Stimulated activated naive CD8-positive, alpha-beta T cell treated with anti-CD3 and anti-CD28 coated beads, Interleukin-15, Interleukin-2, amounts not matched to agents 100 ng/mL and 50 ng/mL, for 24 hours (primary cell): ENCODE data around the gene GPR141.
A peak's percentile ranks its signal among the peaks of the same experiment; 100 is the strongest.

Source experiments
- H3K27ac Mint-ChIP-seq: one replicate; pipeline ENCODE4 v1.8.0; 2021; ENCODE audit warnings: mild to moderate bottlenecking, mixed read lengths
- H3K27me3 Mint-ChIP-seq: one replicate; pipeline ENCODE4 v1.8.0; 2021; ENCODE audit warnings: mixed read lengths
- H3K36me3 Mint-ChIP-seq: one replicate; pipeline ENCODE4 v1.8.0; 2021; ENCODE audit warnings: low read depth, mixed read lengths
- H3K4me1 Mint-ChIP-seq: one replicate; pipeline ENCODE4 v1.8.0; 2021; ENCODE audit warnings: low read depth, mixed read lengths
- H3K4me3 Mint-ChIP-seq: one replicate; pipeline ENCODE4 v1.8.0; 2021; ENCODE audit warnings: mild to moderate bottlenecking, mixed read lengths
- H3K9me3 Mint-ChIP-seq: one replicate; pipeline ENCODE4 v1.8.0; 2021; ENCODE audit warnings: mixed read lengths

GPR141 gene, protein sequence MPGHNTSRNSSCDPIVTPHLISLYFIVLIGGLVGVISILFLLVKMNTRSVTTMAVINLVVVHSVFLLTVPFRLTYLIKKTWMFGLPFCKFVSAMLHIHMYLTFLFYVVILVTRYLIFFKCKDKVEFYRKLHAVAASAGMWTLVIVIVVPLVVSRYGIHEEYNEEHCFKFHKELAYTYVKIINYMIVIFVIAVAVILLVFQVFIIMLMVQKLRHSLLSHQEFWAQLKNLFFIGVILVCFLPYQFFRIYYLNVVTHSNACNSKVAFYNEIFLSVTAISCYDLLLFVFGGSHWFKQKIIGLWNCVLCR

DNA sequence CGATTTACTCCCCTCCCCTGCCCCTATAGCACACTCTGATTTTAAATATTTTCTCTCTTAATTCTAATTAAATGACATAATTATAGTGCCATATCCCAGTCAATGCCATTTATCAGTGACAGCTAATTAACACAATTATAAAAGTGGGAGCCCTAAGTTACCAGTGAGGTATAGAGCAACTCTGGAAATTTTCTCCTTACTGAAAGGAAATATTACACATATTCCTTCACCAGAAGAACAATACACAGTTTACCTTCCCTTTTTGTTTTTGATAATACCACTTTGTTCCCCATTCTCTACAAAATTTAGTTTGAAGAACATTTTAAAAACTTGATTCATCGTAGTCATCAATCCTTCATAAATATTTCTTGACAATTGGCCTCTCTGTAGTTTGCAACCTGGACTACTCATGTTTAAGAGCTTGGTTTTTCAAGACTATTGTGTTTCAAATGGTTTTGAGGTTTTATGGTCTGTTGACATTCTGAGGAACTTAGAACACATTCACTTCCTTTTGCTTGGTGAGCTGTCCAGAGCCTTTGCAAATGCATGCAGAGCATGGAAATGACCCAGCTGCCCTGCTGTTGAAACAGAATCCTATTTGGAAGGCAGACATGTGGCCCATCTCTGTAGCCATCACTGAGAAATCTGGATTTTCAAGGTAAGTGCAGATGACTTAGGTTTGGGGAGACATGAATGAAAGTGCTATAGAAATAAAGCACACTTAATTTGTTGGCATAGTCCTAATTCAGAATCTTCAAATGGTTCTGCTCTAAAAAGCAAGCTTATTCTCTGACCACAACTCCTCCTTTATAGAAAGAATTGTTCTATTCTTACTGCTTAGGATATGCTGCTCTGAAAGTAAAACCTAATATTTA is at the start of gene GPR141:
TSS of gene GPR141 (plus strand) at position 521 of the 875 bp plus-strand sequence. CDS start 56,628 bp downstream, outside the sequence.
- no peak within 1 kb of the TSS for H3K27ac Mint-ChIP-seq

DNA sequence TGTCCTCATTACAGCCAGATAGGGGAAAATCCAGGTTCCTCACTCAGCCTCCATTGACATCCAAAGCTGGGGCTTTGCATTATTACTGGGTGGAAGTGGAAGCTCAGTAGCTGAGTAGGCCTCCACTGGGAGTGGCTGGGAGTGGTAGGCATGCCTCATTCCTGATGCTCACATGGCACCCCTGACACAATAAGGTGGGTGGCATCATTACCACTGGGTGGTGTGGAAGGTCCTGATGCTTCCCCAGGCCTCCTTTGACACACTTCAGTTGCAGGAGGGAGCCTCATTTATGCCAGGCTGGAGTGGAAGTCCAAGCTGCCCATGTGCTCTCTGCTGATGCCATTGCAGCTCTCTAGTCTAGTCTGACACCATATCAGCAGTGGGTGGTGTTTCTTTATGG is 48.2 kb upstream of the GPR141 start:
- Mint-ChIP-seq H3K4me1 (no peaks in the 10 kb centered on the region), H3K9me3 (peaks cover 7% of the 10 kb centered on the region), H3K4me3 (no peak overlapping the region), H3K36me3 (peaks cover 4% of the 10 kb centered on the region), H3K27ac (no peak overlapping the region), H3K27me3 (peaks cover 27% of the 10 kb centered on the region)

More for the DNA sequence above, at the start of gene GPR141:
- Mint-ChIP-seq H3K9me3 (no peaks in the 10 kb centered on the region), H3K4me1 (peaks cover 6% of the 10 kb centered on the region), H3K27me3 (peaks cover 16% of the 10 kb centered on the region), H3K36me3 (no peaks in the 10 kb centered on the region), H3K4me3 (peak within 1 kb of the TSS; percentile 38)

DNA sequence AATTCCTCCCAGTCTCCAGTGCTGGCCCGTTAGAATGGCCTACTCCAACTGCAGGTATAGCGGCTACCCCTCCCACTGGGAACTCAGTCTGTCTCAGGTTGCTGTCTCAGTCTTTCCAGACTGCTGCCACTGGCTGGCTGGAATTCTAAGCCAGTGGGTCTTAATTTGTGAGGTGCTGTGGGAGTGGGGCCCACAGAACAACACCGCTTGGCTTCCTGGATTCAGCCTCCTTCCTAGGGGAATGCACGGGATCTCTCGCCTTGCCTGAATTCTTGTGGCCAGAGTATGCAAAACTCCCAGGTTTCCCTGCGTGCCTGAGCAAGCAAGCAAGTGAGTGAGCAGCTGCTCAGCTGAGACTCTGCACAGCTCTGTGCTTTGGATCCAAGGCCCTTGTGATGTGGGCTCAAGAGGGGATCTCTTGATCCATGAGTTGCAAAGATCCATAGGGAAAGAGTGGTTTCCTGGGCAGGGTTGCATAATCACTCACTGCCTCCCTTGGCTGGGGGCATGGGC is 41.5 kb upstream of the GPR141 start:
- Mint-ChIP-seq H3K27me3 (peaks cover 25% of the 10 kb centered on the region), H3K36me3 (peaks cover 2% of the 10 kb centered on the region), H3K27ac (no peak overlapping the region), H3K4me3 (no peak overlapping the region), H3K9me3 (peaks cover 3% of the 10 kb centered on the region), H3K4me1 (peaks cover 4% of the 10 kb centered on the region)

DNA sequence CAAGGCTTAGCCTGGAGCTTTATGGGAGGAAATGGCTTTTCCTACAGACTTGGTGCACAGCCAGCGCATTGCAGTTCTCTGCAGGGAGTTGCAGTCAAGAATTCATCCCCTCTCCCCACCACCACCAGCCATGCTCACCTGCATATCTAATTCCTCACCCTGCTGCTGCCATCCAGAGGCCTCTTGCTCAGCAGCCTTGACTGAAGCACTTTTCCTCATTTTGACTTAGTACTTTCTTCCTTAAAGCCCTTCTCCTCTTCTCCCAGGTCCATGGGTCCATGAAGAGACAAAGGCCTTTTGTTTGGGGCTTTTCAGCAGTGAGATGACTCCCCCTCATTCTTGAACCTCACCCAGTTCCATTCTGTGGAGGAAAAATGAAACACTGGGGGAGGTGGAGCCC is 39.7 kb upstream of the GPR141 start:
- Mint-ChIP-seq H3K27me3 (peaks cover 19% of the 10 kb centered on the region), H3K4me1 (peaks cover 4% of the 10 kb centered on the region), H3K27ac (no peak overlapping the region), H3K36me3 (no peaks in the 10 kb centered on the region), H3K9me3 (no peaks in the 10 kb centered on the region), H3K4me3 (no peak overlapping the region)

DNA sequence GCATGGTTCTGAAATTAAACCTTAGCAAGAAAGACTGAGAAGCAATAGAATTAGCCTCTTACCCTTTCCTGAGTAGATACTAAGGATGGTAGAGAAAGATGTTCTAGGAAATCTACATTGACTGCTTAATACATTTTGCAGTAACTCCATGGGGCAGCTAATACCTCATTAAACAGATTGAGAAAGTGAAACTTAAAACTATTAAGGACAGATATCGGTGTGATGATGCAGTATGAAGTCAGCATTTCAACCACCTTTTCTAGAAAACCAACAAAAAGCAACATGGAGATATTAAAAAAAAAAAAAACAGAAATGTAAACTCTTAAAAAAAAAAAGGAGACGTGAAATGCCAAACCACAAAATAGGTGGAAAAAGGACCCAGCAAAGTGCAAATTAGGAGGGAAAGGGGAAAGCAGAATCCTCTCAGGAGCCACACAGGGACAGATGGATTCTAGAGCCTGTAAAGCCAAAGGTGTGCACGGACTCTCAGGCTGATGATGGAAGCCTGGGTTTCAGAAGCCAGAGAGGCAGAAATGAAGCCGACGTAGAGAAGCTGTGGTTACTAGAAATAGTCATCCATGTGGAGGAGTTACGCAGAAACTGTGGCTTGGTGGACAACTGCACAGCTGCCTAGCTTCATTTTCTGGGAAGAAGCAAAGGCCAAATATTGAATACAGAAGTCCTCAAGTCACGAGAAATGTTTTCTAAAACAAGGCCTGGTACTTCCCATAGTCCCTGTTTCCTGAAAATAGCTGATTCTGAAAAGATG is 38.1 kb upstream of the GPR141 start:
- H3K4me1 Mint-ChIP-seq, result peaks cover 4% of the 10 kb centered on the region
- H3K4me3 Mint-ChIP-seq, result no peak overlapping the region
- no peaks in the 10 kb centered on the region for H3K9me3 Mint-ChIP-seq
- no peak overlapping the region for H3K27ac Mint-ChIP-seq
- H3K36me3 Mint-ChIP-seq, result no peaks in the 10 kb centered on the region
- peaks cover 10% of the 10 kb centered on the region for H3K27me3 Mint-ChIP-seq

DNA sequence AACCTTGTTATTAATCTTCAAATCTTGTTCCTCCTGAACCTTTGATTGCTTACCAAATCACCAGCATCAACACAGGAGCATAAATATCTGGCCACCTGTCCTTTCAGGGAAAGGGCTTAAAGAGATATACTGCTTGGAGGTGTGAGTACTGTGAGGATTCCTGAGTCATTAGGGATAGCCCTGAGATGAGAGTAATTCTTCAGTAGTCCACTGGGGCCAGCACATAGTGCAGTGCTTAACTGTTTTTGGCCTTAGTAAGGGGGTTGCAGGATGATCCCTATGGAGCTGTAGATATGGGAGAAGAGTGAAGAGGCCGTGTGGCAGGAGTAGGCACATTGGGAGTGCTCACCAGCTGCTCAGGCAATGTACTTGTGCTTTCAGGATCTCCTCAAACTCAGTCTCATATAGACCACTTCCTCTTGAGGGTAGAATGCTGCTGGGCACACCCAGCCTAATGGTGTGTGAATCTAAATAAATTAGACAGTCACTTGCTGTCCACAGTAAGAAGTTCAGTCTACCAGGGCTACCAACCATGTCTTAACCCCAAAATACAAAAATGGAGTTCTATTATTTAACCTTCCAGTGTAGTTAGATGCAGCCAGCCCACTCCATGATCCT is 26.5 kb upstream of the GPR141 start:
- Mint-ChIP-seq H3K27me3 (peaks cover 11% of the 10 kb centered on the region), H3K36me3 (no peaks in the 10 kb centered on the region), H3K27ac (no peak overlapping the region), H3K4me1 (peaks cover 12% of the 10 kb centered on the region), H3K4me3 (no peak overlapping the region), H3K9me3 (no peaks in the 10 kb centered on the region)

DNA sequence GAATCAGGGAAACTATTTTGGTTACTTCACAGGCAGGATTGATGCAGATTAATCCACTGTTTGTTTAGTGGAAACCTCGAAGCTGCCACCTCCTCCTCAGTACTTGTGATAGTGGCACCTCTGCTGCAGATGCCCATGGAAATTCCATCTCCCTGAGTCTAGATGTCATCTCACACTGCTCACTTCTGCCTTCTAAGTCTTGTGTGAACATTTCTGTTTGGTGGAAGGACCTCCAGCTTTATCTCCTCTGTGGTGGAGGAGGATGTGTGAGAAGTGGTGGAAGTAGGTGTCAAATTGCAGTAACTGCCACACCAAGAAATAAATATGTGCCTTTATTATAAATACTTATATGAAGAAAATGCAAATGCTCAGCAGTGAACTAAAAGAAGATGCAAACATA is 25.8 kb upstream of the GPR141 start:
- no peak overlapping the region for H3K4me3 Mint-ChIP-seq
- H3K4me1 Mint-ChIP-seq, result peaks cover 12% of the 10 kb centered on the region
- peaks cover 11% of the 10 kb centered on the region for H3K27me3 Mint-ChIP-seq
- H3K36me3 Mint-ChIP-seq, result no peaks in the 10 kb centered on the region
- no peak overlapping the region for H3K27ac Mint-ChIP-seq
- no peaks in the 10 kb centered on the region for H3K9me3 Mint-ChIP-seq

DNA sequence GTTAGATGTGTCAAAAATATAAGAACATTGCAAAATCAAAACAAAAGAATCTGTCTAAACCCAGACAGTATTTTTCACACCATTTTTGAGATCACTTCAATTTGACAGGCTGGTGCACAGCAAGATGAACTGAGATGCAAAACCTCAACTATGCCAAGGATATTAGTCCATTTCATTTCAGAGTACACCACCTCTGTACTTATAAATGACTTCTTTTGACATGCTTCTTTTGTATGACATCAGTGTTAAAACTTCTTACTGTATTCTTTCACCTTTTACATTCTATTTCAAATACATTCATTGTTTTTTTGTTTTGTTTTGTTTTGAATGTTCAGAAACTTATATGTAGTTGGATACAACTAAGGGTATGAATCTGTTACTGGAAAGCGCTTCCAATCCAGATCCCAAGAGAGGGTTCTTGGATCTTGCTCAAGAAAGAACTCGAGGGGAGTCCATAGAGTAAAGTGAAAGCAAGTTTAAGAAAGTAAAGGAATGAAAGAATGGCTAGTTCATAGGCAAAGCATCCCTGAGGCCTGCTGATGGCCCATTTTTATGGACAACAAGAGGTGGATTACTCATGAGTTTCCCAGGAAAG is 23.5 kb upstream of the GPR141 start:
- no peaks in the 10 kb centered on the region for H3K36me3 Mint-ChIP-seq
- peaks cover 12% of the 10 kb centered on the region for H3K4me1 Mint-ChIP-seq
- H3K9me3 Mint-ChIP-seq, result no peaks in the 10 kb centered on the region
- H3K27ac Mint-ChIP-seq, result no peak overlapping the region
- no peak overlapping the region for H3K4me3 Mint-ChIP-seq
- H3K27me3 Mint-ChIP-seq, result peaks cover 7% of the 10 kb centered on the region

DNA sequence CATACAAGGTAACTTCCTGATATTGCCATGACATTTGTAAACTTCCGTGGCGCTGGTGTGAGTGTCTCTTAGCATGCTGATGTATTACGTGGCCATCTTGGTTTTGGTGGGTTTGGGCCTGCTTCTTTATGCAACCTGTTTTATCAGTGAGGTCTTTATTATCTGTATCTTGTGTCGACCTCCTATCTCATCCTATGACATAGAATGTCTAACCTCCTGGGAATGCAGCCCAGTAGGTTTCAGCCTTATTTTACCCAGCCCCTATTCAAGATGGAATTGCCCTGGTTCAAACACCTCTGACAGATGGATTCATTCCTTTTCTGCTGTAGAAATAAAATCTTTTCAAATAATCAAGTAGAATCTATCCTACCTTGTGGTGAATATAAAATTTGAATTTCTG is 23.0 kb upstream of the GPR141 start:
- Mint-ChIP-seq H3K27ac (no peak overlapping the region), H3K36me3 (no peaks in the 10 kb centered on the region), H3K27me3 (peaks cover 9% of the 10 kb centered on the region), H3K4me1 (peaks cover 12% of the 10 kb centered on the region), H3K9me3 (no peaks in the 10 kb centered on the region), H3K4me3 (no peak overlapping the region)

DNA sequence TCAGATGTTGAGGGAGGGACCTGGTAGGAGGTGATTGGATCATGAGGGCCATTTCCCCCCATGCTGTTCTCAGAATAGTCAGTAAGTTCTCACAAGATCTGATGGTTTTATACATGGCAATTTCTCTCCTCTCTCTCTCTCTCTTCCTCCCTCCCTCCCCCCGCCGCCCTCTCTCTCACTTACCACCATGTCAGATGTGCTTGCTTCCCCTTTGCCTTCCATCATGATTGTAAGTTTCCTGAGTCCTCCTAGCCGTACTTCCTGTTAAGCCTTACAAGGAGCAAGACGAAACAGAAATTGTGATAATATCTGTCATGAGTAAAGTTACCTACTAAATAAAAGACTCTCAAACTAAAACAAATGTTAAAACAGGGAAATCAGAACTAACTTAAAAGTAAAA is 19.9 kb upstream of the GPR141 start:
- Mint-ChIP-seq H3K27ac (no peak overlapping the region), H3K9me3 (no peaks in the 10 kb centered on the region), H3K36me3 (no peaks in the 10 kb centered on the region), H3K4me1 (no peaks in the 10 kb centered on the region), H3K4me3 (no peak overlapping the region), H3K27me3 (peaks cover 6% of the 10 kb centered on the region)

DNA sequence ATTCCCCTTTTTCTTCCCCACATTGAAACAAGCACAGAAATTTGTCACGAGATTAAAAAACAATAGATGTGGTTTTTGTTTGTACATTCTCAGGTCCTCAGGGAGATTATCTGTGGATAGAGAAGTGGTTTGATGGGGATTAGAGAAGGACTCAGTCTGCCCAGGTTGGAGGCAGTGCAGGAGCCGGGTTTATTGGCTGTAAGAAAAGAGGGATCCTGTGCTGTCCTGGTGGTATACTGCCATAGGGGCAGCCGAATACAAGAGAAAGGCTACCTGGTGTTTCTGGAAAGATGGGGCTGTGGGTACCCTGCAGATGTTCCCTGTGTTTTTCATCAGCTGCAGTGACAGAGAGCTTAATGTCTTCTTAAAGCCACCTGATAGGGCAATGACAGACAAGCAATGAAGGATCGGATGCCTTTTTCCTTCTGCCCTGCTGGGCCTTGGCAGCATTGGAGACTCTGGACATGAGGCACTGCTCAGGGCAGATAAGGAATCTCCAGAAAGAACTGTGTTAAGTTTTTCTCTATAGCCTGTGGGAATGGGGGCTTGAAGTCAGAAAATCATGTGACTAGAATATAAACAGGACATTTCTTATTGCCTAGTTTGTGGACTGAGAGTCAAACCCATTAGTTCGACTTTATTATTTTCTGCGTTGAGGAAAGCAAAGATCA is 18.1 kb upstream of the GPR141 start:
- Mint-ChIP-seq H3K27me3 (peaks cover 5% of the 10 kb centered on the region), H3K4me3 (no peak overlapping the region), H3K9me3 (no peaks in the 10 kb centered on the region), H3K4me1 (no peaks in the 10 kb centered on the region), H3K36me3 (no peaks in the 10 kb centered on the region), H3K27ac (no peak overlapping the region)

DNA sequence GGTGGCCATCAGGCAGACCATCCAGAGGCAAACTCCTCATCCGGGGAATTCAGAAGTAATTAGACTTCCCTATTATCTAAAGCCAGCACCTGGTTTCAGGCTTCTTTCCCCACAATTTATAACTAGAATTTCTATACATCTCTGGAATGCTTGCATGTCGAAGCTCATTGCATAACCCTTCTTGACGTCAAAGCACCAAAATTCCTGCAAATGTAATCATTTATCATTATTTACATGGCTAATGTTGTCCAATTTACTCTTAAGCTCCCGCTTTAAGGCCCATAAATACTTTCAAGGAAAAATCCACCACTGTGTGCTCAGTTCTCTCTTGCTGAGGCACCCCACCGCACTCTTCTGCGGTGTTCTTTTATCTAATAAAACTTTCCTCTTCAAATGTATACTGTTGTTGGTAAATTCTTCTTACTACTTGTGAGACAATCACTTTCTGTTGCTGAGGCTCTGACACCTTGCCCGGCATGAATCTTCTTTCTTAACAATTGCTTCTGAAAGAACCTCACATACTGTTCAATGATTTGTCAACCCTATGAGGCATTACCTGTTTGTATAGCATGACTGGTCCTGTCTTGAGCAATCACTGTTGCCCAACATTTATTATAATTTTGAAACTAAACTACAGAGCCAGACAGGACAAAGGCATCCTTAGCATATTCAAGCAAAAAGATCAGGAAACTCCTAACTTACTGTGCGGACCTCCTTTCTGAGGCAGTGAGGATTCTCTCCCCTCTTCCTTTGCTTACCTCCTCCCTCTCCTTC is 17.4 kb upstream of the GPR141 start:
- no peak overlapping the region for H3K4me3 Mint-ChIP-seq
- no peaks in the 10 kb centered on the region for H3K9me3 Mint-ChIP-seq
- H3K4me1 Mint-ChIP-seq, result no peaks in the 10 kb centered on the region
- H3K36me3 Mint-ChIP-seq, result no peaks in the 10 kb centered on the region
- no peak overlapping the region for H3K27ac Mint-ChIP-seq
- H3K27me3 Mint-ChIP-seq, result peaks cover 3% of the 10 kb centered on the region

DNA sequence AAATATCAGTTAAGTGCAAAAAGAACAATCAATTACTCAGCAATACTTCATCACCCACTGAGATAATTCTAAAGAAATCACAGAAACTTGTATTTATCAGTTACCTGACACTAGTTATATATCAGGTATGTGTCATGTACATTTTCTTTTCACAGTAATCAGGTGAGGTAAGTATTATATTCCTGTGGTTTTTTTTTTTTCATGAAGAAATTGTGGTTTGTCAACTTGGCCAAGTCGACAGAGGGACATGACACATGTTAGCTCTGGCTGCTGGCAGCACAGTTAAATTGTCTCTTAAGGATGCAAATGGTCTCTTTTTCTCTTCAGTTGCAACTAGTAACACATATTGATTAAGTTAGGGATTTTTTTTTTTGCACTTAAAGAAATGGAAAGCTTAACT is 13.7 kb upstream of the GPR141 start:
- H3K27ac Mint-ChIP-seq, result no peak overlapping the region
- H3K27me3 Mint-ChIP-seq, result peaks cover 9% of the 10 kb centered on the region
- no peaks in the 10 kb centered on the region for H3K9me3 Mint-ChIP-seq
- no peak overlapping the region for H3K4me3 Mint-ChIP-seq
- H3K4me1 Mint-ChIP-seq, result no peaks in the 10 kb centered on the region
- H3K36me3 Mint-ChIP-seq, result no peaks in the 10 kb centered on the region
